Endodermal cell (in vitro differentiated cells): ENCODE results near the gene SAXO1. TPM values are rescaled to one million over a fixed set of nuclear protein-coding genes. Genes with fewer than 3 reads are reported as not detected.

Source experiments
- DNase-seq: peaks from one replicate; pipeline ENCODE4 v3.0.0-alpha.2; 2017
- H3K27ac ChIP-seq: 2 replicates; pipeline ENCODE4 v1.5.1; 2013; ENCODE audit warnings: mild to moderate bottlenecking, low read depth, low read length, moderate library complexity
- H3K27me3 ChIP-seq: 2 replicates; pipeline ENCODE4 v1.6.1; 2013; ENCODE audit warnings: mild to moderate bottlenecking, low read length, moderate library complexity; ENCODE audit not compliant: insufficient read depth, control insufficient read depth, poor library complexity, severe bottlenecking
- H3K36me3 ChIP-seq: 2 replicates; pipeline ENCODE4 v1.7.0; 2013; ENCODE audit warnings: mild to moderate bottlenecking, low read length, moderate library complexity; ENCODE audit not compliant: control insufficient read depth, insufficient read depth
- H3K4me1 ChIP-seq: one replicate; pipeline ENCODE4 v1.7.0; 2013; ENCODE audit warnings: low read length; ENCODE audit not compliant: control insufficient read depth, insufficient read depth
- H3K4me3 ChIP-seq: 2 replicates; pipeline ENCODE4 v1.5.1; 2013; ENCODE audit warnings: mild to moderate bottlenecking, low read length, moderate library complexity
- H3K9ac ChIP-seq: 2 replicates; pipeline ENCODE4 v1.6.1; 2013; ENCODE audit warnings: mild to moderate bottlenecking, low read length, moderate library complexity; ENCODE audit not compliant: poor library complexity, severe bottlenecking; ENCODE audit errors: extremely low read depth
- H3K9me3 ChIP-seq: 2 replicates; pipeline ENCODE4 v1.6.1; 2013; ENCODE audit warnings: mild to moderate bottlenecking, low read length, moderate library complexity; ENCODE audit not compliant: control insufficient read depth
- H3K27ac Mint-ChIP-seq: 2 replicates; pipeline ENCODE4 v1.8.0; 2020; ENCODE audit warnings: mixed read lengths
- H3K27me3 Mint-ChIP-seq: 2 replicates; pipeline ENCODE4 v1.8.0; 2021; ENCODE audit warnings: mild to moderate bottlenecking, mixed read lengths; ENCODE audit not compliant: insufficient read depth
- H3K36me3 Mint-ChIP-seq: 2 replicates; pipeline ENCODE4 v1.8.0; 2020; ENCODE audit warnings: low read depth, mixed read lengths
- H3K4me1 Mint-ChIP-seq: 2 replicates; pipeline ENCODE4 v1.8.0; 2020; ENCODE audit warnings: mixed read lengths
- H3K4me3 Mint-ChIP-seq: 2 replicates; pipeline ENCODE4 v1.8.0; 2020; ENCODE audit warnings: mild to moderate bottlenecking, moderate library complexity, mixed read lengths
- H3K9me3 Mint-ChIP-seq: 2 replicates; pipeline ENCODE4 v1.8.0; 2020; ENCODE audit warnings: mild to moderate bottlenecking, mixed read lengths
- CTCF ChIP-seq: fragments of 200-600 bp; sonication (generic); conservative IDR thresholded peaks from 2 replicates; pipeline ENCODE4 v1.5.0; 2021; ENCODE audit warnings: antibody characterized with exemption, mild to moderate bottlenecking
- WGBS, 2 experiments: methylation state at CpG; one replicate each; pipeline versions ENCODE4 v1.1.5 to v1.1.7; 2013; ENCODE audit warnings: missing lambda C conversion rate in 2 of 2, mixed read lengths in 1 of 2; ENCODE audit not compliant: insufficient coverage in 1 of 2, insufficient read length in 1 of 2; 5-methylcytosine and 5-hydroxymethylcytosine counted together
- total RNA-seq, 2 donors: library from RNA; stranded (reverse); fragmentation: NEBNext Ultra II Directional in 1 of 2; extraction: Animal tissue kit (Norgen Biotek cat#: 25700) in 1 of 2; gene quantifications; 2 replicates in 1 of 2; 3 replicates in 1 of 2; pipeline ENCODE4 v1.2.1, GENCODE V29; 2021

Gene SAXO1
- total RNA-seq, 2 donors from 2014 or later: 0.04 to 1.2 TPM

GRCh38 chr9:18893491-18893890, 139.5 kb downstream of the SAXO1 start:
- WGBS, 2 experiments: 91 to 100% methylated on average over 1 of the region's 1 CpG
- DNase-seq: no peak
- H3K27me3 ChIP-seq: no peaks in the 10 kb centered on the region
- no peaks in the 10 kb centered on the region for H3K36me3 ChIP-seq
- no peak overlapping the region for H3K27ac ChIP-seq
- H3K4me3 ChIP-seq: no peak overlapping the region
- H3K9me3 ChIP-seq: peaks cover 34% of the 10 kb centered on the region
- H3K36me3 Mint-ChIP-seq: no peaks in the 10 kb centered on the region
- H3K27me3 Mint-ChIP-seq: no peaks in the 10 kb centered on the region
- TF ChIP-seq CTCF: no peak
- peaks cover 5% of the 10 kb centered on the region for H3K4me1 Mint-ChIP-seq
- no peak overlapping the region for H3K4me3 Mint-ChIP-seq
- H3K9me3 Mint-ChIP-seq: peaks cover 22% of the 10 kb centered on the region
- no peak overlapping the region for H3K27ac Mint-ChIP-seq
- no peaks in the 10 kb centered on the region for H3K4me1 ChIP-seq
- no peak overlapping the region for H3K9ac ChIP-seq

- Mint-ChIP-seq H3K4me3 (no peak overlapping the region), H3K27me3 (no peaks in the 10 kb centered on the region), H3K4me1 (peaks cover 2% of the 10 kb centered on the region), H3K36me3 (no peaks in the 10 kb centered on the region), H3K27ac (no peak overlapping the region), H3K9me3 (peaks cover 22% of the 10 kb centered on the region)
- H3K4me3 ChIP-seq: no peak overlapping the region
- H3K9me3 ChIP-seq: peaks cover 31% of the 10 kb centered on the region
- 78 to 83% methylated on average over 4 of the region's 4 CpGs for WGBS, 2 experiments
- no peak overlapping the region for H3K9ac ChIP-seq
- no peak for DNase-seq
- H3K4me1 ChIP-seq: no peaks in the 10 kb centered on the region
- H3K27me3 ChIP-seq: no peaks in the 10 kb centered on the region
- no peak overlapping the region for H3K27ac ChIP-seq
- no peaks in the 10 kb centered on the region for H3K36me3 ChIP-seq
- no peak for TF ChIP-seq CTCF
Observed at GRCh38 chr9:18893046-18893445, 140.0 kb downstream of the SAXO1 start.

GRCh38 chr9:18891946-18892670, 140.9 kb downstream of the SAXO1 start:
- 91 to 92% methylated on average over 2 to 5 of the region's 5 CpGs for WGBS, 2 experiments
- Histone ChIP-seq H3K27me3 (no peaks in the 10 kb centered on the region), H3K4me1 (no peaks in the 10 kb centered on the region), H3K27ac (no peak overlapping the region), H3K36me3 (no peaks in the 10 kb centered on the region), H3K9me3 (peaks cover 23% of the 10 kb centered on the region), H3K4me3 (no peak overlapping the region), H3K9ac (no peak overlapping the region)
- Mint-ChIP-seq H3K27me3 (peaks cover 1% of the 10 kb centered on the region), H3K4me1 (peaks cover 2% of the 10 kb centered on the region), H3K36me3 (no peaks in the 10 kb centered on the region), H3K27ac (no peak overlapping the region), H3K9me3 (peaks cover 19% of the 10 kb centered on the region), H3K4me3 (no peak overlapping the region)
- no peak for DNase-seq
- TF ChIP-seq CTCF: no peak
